HG03280 (cell line): ENCODE results near the gene POMGNT2.

ENCODE experiments used
- ATAC-seq: cut with Tn5 transposase; IDR thresholded peaks from one replicate; pipeline ENCODE4 v1.9.1; 2021; ENCODE audit warnings: mild to moderate bottlenecking, moderate library complexity; ENCODE audit not compliant: unreplicated experiment

POMGNT2 gene

GRCh38 chr3:43105596-43106292 is at the start of gene POMGNT2:
Gene POMGNT2, minus strand, starts transcription at chr3:43106079. Its CDS starts 24,648 bp downstream, at chr3:43081431.
- ATAC-seq = peak; percentile 84

GRCh38 chr3:43154980-43155379 is 49.1 kb upstream of the POMGNT2 start:
- no peak for ATAC-seq

GRCh38 chr3:43153216-43154083 is 47.6 kb upstream of the POMGNT2 start:
- no peak for ATAC-seq

- no peak for ATAC-seq
Observed at GRCh38 chr3:43152649-43153048, 46.8 kb upstream of the POMGNT2 start.

- ATAC-seq = no peak
Observed at GRCh38 chr3:43148033-43148432, 42.2 kb upstream of the POMGNT2 start.

GRCh38 chr3:43146599-43146998 is 40.7 kb upstream of the POMGNT2 start:
- no peak for ATAC-seq

GRCh38 chr3:43144761-43145490 is 39.0 kb upstream of the POMGNT2 start:
- no peak for ATAC-seq

GRCh38 chr3:43142472-43142871 is 36.6 kb upstream of the POMGNT2 start:
- ATAC-seq = no peak

- ATAC-seq = no peak
Observed at GRCh38 chr3:43138488-43139231, 32.8 kb upstream of the POMGNT2 start.

GRCh38 chr3:43132870-43133636 is 27.2 kb upstream of the POMGNT2 start:
- ATAC-seq = no peak

- no peak for ATAC-seq
Observed at GRCh38 chr3:43132193-43132592, 26.3 kb upstream of the POMGNT2 start.

- ATAC-seq = no peak
Observed at GRCh38 chr3:43128464-43128863, 22.6 kb upstream of the POMGNT2 start.

GRCh38 chr3:43126536-43126935 is 20.7 kb upstream of the POMGNT2 start:
- ATAC-seq = no peak

GRCh38 chr3:43123895-43124294 is 18.0 kb upstream of the POMGNT2 start:
- no peak for ATAC-seq

- ATAC-seq = no peak
Observed at GRCh38 chr3:43120937-43121336, 15.1 kb upstream of the POMGNT2 start.

- ATAC-seq = no peak
Observed at GRCh38 chr3:43117257-43117656, 11.4 kb upstream of the POMGNT2 start.

- no peak for ATAC-seq
Observed at GRCh38 chr3:43113671-43114070, 7.8 kb upstream of the POMGNT2 start.

- ATAC-seq = no peak
Observed at GRCh38 chr3:43106293-43106628, 382 bp upstream of the POMGNT2 start.

GRCh38 chr3:43104660-43105595 is 951 bp downstream of the POMGNT2 start:
- no peak for ATAC-seq
